Parathyroid adenoma (tissue), 2 donors: ENCODE measurements around the gene LRRC37A3.
"Not testable (repeated sequence)": the region's sequence is repeated elsewhere in the genome, so short reads cannot be mapped to it uniquely, and the experiment has no call there.

Source experiments
- H2AFZ ChIP-seq: fragments of 300-600 bp; sonication (generic); one replicate; pipeline ENCODE4 v1.7.0; 2017; ENCODE audit warnings: antibody characterized with exemption, mild to moderate bottlenecking
- H3K27ac ChIP-seq: fragments of 300-600 bp; sonication (generic); one replicate; pipeline ENCODE4 v1.7.0; 2017
- H3K27me3 ChIP-seq: fragments of 300-600 bp; sonication (generic); one replicate; pipeline ENCODE4 v1.7.0; 2017; ENCODE audit warnings: low read length; ENCODE audit not compliant: control insufficient read depth, insufficient read depth
- H3K36me3 ChIP-seq: fragments of 300-600 bp; sonication (generic); one replicate; pipeline ENCODE4 v1.7.0; 2017; ENCODE audit warnings: low read length; ENCODE audit not compliant: control insufficient read depth, insufficient read depth
- H3K4me1 ChIP-seq: fragments of 300-600 bp; sonication (generic); one replicate; pipeline ENCODE4 v1.7.0; 2017; ENCODE audit warnings: control low read depth
- H3K4me2 ChIP-seq: fragments of 300-600 bp; sonication (generic); one replicate; pipeline ENCODE4 v1.7.0; 2017; ENCODE audit warnings: low read length
- H3K4me3 ChIP-seq: fragments of 300-600 bp; sonication (generic); one replicate; pipeline ENCODE4 v1.7.0; 2017; ENCODE audit warnings: low read depth, low read length
- H3K79me2 ChIP-seq: fragments of 300-600 bp; sonication (generic); one replicate; pipeline ENCODE4 v1.7.0; 2017; ENCODE audit warnings: control low read depth
- H3K9ac ChIP-seq: fragments of 300-600 bp; sonication (generic); one replicate; pipeline ENCODE4 v1.7.0; 2017; ENCODE audit warnings: mild to moderate bottlenecking
- H3K9me3 ChIP-seq: fragments of 300-600 bp; sonication (generic); one replicate; pipeline ENCODE4 v1.7.0; 2017; ENCODE audit warnings: low read length; ENCODE audit not compliant: control insufficient read depth
- TF ChIP-seq, protein P1 (sequence below): fragments of 300-600 bp; sonication (generic); IDR thresholded peaks from one replicate; pipeline ENCODE4 v1.7.0; 2017; ENCODE audit warnings: antibody characterized with exemption, mild to moderate bottlenecking
- donor health status: primary hyperparathyroidism.

The LRRC37A3 gene

DNA sequence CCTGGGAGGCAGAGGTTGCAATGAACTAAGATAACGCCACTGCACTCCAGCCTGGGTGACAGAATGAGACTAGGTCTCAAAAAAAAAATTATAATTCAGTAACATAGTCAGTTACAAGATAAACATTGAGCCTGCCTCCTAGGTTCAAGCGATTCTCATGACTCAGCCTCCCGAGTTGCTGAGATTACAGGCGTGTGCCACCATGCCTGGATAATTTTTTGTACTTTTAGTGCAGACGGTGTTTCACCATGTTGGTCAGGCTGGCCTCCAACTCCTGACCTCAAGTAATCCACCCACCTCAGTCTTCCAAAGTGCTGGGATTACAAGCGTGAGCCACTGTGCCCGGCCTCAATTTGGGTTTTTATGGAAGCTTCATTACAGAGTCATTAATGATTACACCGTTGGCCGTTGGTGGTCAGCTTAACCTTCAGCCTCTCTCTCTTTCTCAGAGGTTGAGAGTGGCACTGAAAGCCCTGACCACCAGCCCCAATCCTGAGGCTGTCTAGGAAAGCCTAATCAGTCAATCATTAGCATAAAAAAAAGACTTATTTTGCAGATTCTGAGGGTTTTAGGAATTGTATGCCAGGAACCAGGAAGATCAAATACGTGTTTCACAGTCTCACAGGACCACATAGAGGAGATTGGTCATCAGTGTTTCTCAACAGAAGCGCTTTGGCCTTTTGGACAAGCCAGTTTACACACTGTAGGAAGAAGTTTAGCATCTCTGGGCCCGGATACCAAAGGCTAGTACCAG lies 1.3 kb upstream of the LRRC37A3 start:
- Histone ChIP-seq H3K9me3 (no peaks in the 10 kb centered on the region), H3K79me2 (no peaks in the 10 kb centered on the region), H3K4me3 (no peak overlapping the region), H3K36me3 (no peaks in the 10 kb centered on the region), H2AFZ (no peak overlapping the region), H3K9ac (no peak overlapping the region), H3K27ac (no peak overlapping the region), H3K4me1 (peaks cover 6% of the 10 kb centered on the region), H3K27me3 (no peaks in the 10 kb centered on the region), H3K4me2 (no peak overlapping the region)
- TF ChIP-seq, protein P1, sequence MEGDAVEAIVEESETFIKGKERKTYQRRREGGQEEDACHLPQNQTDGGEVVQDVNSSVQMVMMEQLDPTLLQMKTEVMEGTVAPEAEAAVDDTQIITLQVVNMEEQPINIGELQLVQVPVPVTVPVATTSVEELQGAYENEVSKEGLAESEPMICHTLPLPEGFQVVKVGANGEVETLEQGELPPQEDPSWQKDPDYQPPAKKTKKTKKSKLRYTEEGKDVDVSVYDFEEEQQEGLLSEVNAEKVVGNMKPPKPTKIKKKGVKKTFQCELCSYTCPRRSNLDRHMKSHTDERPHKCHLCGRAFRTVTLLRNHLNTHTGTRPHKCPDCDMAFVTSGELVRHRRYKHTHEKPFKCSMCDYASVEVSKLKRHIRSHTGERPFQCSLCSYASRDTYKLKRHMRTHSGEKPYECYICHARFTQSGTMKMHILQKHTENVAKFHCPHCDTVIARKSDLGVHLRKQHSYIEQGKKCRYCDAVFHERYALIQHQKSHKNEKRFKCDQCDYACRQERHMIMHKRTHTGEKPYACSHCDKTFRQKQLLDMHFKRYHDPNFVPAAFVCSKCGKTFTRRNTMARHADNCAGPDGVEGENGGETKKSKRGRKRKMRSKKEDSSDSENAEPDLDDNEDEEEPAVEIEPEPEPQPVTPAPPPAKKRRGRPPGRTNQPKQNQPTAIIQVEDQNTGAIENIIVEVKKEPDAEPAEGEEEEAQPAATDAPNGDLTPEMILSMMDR = no peak

DNA sequence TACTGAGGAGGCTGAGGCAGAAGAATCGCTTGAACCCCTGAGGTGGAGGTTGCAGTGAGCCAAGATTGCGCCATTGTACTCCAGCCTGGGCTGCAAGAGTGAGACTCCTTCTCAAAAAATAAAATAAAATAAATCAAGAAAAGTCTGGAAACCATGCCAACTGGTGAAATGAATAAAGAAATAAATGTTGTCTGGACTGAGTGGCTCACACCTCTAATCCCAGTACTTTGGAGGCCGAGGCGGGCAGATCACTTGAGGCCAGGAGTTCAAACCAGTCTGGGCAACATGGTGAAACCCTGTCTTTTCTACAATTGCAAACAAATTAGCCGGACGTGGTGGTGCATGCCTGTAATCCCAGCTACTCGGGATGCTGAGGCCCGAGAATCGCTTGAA lies 744 bp upstream of the LRRC37A3 start:
- no peaks in the 10 kb centered on the region for H3K36me3 ChIP-seq
- TF ChIP-seq, protein P1 = no peak
- peak overlapping the region; percentile 87 for H3K27ac ChIP-seq
- H3K4me1 ChIP-seq = peaks cover 6% of the 10 kb centered on the region
- H2AFZ ChIP-seq = peak overlapping the region; percentile 99
- peak overlapping the region; percentile 61 for H3K4me2 ChIP-seq
- H3K9me3 ChIP-seq = no peaks in the 10 kb centered on the region
- H3K9ac ChIP-seq = peak overlapping the region; percentile 12
- peak overlapping the region; percentile 66 for H3K4me3 ChIP-seq
- H3K27me3 ChIP-seq = no peaks in the 10 kb centered on the region
- no peaks in the 10 kb centered on the region for H3K79me2 ChIP-seq

DNA sequence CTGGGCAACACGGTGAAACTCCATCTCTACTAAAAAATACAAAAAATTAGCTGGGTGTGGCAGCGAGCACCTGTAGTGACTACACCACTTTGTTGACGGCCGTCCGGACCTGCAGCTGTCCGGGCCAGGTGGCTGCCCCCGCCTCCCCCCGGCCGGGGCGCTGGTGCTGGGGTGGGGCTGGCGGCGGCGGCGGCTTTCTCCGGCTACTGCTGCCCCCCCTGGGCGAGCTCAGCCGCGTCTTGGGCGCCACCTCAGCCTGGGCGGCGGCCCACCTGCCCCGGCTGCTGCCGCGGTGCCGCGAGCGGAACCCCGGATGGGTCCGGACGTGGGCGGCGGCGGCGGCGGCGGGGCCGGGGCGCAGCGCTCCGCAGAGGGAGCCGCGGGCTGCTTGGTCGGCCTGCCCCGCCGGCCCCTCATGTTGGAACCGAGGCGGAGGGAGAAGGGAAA lies 413 bp downstream of the LRRC37A3 start:
- H3K36me3 ChIP-seq, H3K4me1 ChIP-seq, H3K27me3 ChIP-seq, H3K79me2 ChIP-seq, H3K9me3 ChIP-seq: not testable (repeated sequence)
- H3K9ac ChIP-seq = peak overlapping the region; percentile 19
- H3K4me3 ChIP-seq = peak overlapping the region; percentile 66
- peak overlapping the region; percentile 99 for H2AFZ ChIP-seq
- peak overlapping the region; percentile 47 for H3K4me2 ChIP-seq
- H3K27ac ChIP-seq = peak overlapping the region; percentile 87

DNA sequence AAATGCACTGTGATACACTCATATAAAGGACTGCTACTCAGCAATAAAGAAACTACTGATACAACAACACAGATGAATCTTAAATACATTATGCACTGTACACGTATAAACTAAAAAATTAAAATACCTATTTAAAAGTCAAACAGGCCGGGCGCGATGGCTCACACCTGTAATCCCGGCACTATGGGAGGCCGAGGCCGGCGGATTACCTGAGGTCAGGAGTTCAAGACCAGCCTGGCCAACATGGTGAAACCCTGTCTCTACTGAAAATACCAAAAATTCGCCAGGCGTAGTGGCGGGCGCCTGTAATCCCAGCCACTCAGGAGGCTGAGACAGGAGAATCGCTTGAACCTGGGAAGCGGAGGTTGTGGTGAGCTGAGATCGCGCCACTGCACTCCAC lies 1.7 kb downstream of the LRRC37A3 start:
- not testable (repeated sequence) for H3K27me3 ChIP-seq, H2AFZ ChIP-seq, H3K9me3 ChIP-seq, H3K4me3 ChIP-seq, H3K27ac ChIP-seq, H3K36me3 ChIP-seq, H3K4me1 ChIP-seq, H3K79me2 ChIP-seq, H3K4me2 ChIP-seq, H3K9ac ChIP-seq

DNA sequence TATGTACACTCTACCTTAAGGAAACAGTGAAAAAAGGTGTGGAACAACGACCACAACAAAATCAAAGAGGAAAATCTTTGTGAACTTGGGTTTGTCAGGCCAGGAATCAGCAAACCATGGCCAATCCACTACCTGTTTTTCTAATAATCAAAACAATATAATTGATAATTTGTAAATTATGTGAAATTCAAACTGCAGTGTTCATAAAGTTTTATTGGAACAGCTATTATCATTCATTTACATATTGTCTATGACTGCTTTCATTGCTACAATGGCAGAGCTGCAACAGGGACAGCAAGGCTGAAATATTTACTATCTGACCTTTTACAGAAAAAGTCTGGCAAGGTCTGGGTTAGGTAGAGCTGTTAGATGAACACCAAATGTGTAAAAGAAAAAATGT lies 4.0 kb downstream of the LRRC37A3 start:
- H3K9ac ChIP-seq, H2AFZ ChIP-seq, H3K4me3 ChIP-seq, H3K4me2 ChIP-seq, H3K27me3 ChIP-seq, H3K27ac ChIP-seq, H3K4me1 ChIP-seq, H3K36me3 ChIP-seq, H3K9me3 ChIP-seq, H3K79me2 ChIP-seq: not testable (repeated sequence)

DNA sequence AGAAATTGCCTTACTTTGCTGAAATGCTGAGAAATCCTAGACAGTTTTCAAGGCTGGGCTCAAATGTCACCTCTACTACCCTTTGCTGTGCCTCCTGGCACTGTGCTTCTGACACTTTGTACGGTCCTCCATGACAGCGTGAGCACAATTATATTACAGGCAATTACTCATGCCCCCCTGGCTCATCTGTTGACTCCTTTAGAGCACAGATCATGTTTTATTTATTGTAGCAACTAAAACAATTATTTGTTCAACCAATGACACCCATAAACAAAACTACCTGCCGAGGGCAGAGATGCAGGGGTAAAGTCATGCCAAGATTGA lies 9.1 kb downstream of the LRRC37A3 start:
- not testable (repeated sequence) for H3K4me2 ChIP-seq, H3K4me1 ChIP-seq, H3K27ac ChIP-seq, H3K36me3 ChIP-seq, H3K4me3 ChIP-seq, H3K27me3 ChIP-seq, H2AFZ ChIP-seq, H3K9me3 ChIP-seq, H3K9ac ChIP-seq, H3K79me2 ChIP-seq

DNA sequence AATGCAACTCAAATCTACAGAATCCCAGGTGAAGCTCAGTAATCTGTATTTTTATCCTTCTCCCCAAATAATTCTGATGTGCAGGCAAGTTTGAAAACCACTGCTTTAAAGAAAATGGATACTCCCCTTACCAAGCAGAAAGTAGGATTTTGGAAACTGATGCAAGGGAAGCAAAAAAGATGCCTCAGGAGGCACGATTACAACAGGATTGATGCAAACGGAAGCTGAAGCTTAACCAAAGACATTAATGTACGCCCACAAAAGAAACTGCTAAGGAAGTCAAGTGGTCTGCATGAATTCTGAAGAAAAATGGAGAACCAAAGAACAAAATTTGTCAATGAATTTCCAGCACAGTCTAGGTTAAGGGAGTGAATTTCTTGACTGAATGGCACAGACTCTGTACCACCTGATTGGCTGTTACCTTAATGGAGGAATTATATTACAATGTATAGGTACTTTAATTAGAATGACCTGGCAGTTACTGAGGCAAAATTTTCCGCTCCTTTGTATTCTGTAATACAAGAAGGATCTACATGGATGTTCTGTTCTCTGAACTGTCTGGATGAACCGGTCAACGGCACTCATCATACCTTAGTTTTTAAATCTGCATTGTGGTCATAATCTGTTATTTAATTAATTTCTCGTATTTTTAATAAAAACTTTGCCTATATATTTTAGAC lies 9.6 kb downstream of the LRRC37A3 start:
- H3K9ac ChIP-seq, H3K27ac ChIP-seq, H3K79me2 ChIP-seq, H3K36me3 ChIP-seq, H3K9me3 ChIP-seq, H2AFZ ChIP-seq, H3K4me2 ChIP-seq, H3K27me3 ChIP-seq, H3K4me1 ChIP-seq, H3K4me3 ChIP-seq: not testable (repeated sequence)

DNA sequence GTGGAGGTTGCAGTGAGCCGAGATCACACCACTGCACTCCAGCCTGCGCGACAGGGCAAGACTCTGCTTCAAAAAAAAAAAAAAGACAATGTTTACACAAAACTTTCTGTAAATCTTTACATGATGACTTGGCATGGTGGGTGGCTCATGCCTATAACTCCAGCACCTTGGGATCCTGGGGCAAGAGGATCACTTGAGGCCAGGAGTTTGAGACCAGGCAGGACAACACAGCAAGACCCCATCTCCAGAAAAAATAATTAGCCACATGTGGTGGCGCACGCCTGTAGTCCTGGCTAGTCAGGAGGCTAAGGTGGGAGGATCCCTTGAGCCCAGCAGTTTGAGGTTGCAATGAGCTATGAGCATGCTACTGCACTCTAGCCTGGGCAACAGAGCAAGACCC lies 15.2 kb downstream of the LRRC37A3 start:
- H2AFZ ChIP-seq, H3K27ac ChIP-seq, H3K27me3 ChIP-seq, H3K4me3 ChIP-seq, H3K9ac ChIP-seq, H3K79me2 ChIP-seq, H3K36me3 ChIP-seq, H3K4me2 ChIP-seq, H3K4me1 ChIP-seq, H3K9me3 ChIP-seq: not testable (repeated sequence)

DNA sequence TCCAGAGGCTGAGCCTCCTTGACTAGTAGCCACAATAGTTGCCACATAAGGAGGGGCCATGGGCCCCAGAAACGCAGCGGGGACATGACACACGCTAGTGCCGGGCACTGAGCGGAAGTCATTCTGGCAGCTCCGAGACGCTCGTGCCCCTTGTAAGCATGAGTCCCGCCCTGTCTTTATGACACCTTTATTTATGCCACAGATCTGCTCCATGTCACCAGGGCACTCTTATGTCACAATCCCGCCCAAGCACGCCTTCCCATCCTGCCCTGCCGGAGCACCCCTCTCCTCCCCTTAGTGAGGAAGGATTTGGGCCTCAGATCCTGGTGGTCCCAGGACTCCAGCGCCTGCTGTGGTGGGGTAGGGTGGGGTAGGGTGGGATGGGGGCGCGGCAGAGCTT lies 22.1 kb downstream of the LRRC37A3 start:
- not testable (repeated sequence) for H3K4me1 ChIP-seq

More for the DNA sequence above, 22.1 kb downstream of the LRRC37A3 start:
- H2AFZ ChIP-seq, H3K4me3 ChIP-seq, H3K27ac ChIP-seq, H3K9ac ChIP-seq, H3K4me2 ChIP-seq, H3K27me3 ChIP-seq, H3K79me2 ChIP-seq, H3K36me3 ChIP-seq, H3K9me3 ChIP-seq: not testable (repeated sequence)
